Esophagus squamous epithelium (tissue), 5 donors: Measurements from ENCODE around the gene AIRE. TPM values are rescaled to one million over a fixed set of nuclear protein-coding genes. Genes with fewer than 3 reads are reported as not detected.

Experiments used
- DNase-seq: peaks from one replicate; lab custom pipeline; 2025; lab: John Stamatoyannopoulos, UW
- H3K27ac ChIP-seq, 4 donors: fragments of 200-600 bp; sonication (generic); one replicate each; pipeline ENCODE4 v1.5.1; 2016 to 2019; ENCODE audit warnings: mild to moderate bottlenecking in 1 of 4
- H3K27me3 ChIP-seq, 4 donors: fragments of 200-600 bp; sonication (generic); 1 replicate in 3 of 4; 2 replicates in 1 of 4; pipeline versions ENCODE4 v1.5.1 to v1.6.0; 2017 to 2021; ENCODE audit warnings: antibody characterized with exemption in 1 of 4
- H3K36me3 ChIP-seq, 3 donors: fragments of 200-600 bp; sonication (generic); one replicate each; pipeline ENCODE4 v1.5.1; 2016 to 2019
- H3K4me1 ChIP-seq, 3 donors: fragments of 200-600 bp; sonication (generic); one replicate each; pipeline ENCODE4 v1.5.1; 2017 to 2019
- H3K4me3 ChIP-seq, 4 donors: fragments of 200-600 bp; sonication (generic); 1 replicate in 3 of 4; 2 replicates in 1 of 4; pipeline ENCODE4 v1.5.1; 2016 to 2019; ENCODE audit warnings: mild to moderate bottlenecking in 2 of 4, moderate library complexity in 1 of 4
- H3K9me3 ChIP-seq, 3 donors: fragments of 200-600 bp; sonication (generic); one replicate each; pipeline ENCODE4 v1.5.1; 2016 to 2019
- POLR2A ChIP-seq, 4 donors: fragments of 450-650 bp; IDR thresholded peaks; one replicate each; pipeline ENCODE4 v1.6.1; 2017; ENCODE audit warnings: antibody characterized with exemption in 4 of 4, mild to moderate bottlenecking in 4 of 4, moderate library complexity in 3 of 4
- WGBS, 2 donors: methylation state at CpG; one replicate each; pipeline ENCODE4 v1.1.5; 2018; 5-methylcytosine and 5-hydroxymethylcytosine counted together
- intact Hi-C: fragments of 100-400 bp; cut with DNase I; formaldehyde crosslinking; loops from one replicate; pipeline ENCODE4 v1.15.0; 2022
- total RNA-seq, 4 donors: library from RNA; depleted of rRNA; stranded (reverse); fragments of >200 nt; gene quantifications; one replicate each; pipeline ENCODE4 v1.1.0, GENCODE V29; 2016
- TF ChIP-seq, protein P1 (sequence below), 6 experiments: fragments of 450-650 bp in 4 of 6; fragments of 200-600 bp in 2 of 6; sonication (generic) in 2 of 6; IDR thresholded peaks; one replicate each; pipeline ENCODE4 v1.5.1; 2016 to 2019; ENCODE audit warnings: antibody characterized with exemption in 6 of 6, mild to moderate bottlenecking in 4 of 6, moderate library complexity in 4 of 6
- donor health status: DM: yes; HTN: yes; CAD: no.

Gene AIRE
- total RNA-seq, 4 donors from 2014 or later, result not detected

GRCh38 chr21:44260066-44260465 lies 25.6 kb upstream of the AIRE start:
- Histone ChIP-seq H3K36me3 (no peaks in the 10 kb centered on the region), H3K27ac (no peak overlapping the region), H3K27me3 (peaks cover 0 to 48% (median 0%) of the 10 kb centered on the region in 4 donors), H3K9me3 (no peaks in the 10 kb centered on the region), H3K4me1 (peaks cover 0 to 6% (median 0%) of the 10 kb centered on the region in 3 donors), H3K4me3 (no peak overlapping the region)
- intact Hi-C loops, result no loop called here
- TF ChIP-seq, protein P1, sequence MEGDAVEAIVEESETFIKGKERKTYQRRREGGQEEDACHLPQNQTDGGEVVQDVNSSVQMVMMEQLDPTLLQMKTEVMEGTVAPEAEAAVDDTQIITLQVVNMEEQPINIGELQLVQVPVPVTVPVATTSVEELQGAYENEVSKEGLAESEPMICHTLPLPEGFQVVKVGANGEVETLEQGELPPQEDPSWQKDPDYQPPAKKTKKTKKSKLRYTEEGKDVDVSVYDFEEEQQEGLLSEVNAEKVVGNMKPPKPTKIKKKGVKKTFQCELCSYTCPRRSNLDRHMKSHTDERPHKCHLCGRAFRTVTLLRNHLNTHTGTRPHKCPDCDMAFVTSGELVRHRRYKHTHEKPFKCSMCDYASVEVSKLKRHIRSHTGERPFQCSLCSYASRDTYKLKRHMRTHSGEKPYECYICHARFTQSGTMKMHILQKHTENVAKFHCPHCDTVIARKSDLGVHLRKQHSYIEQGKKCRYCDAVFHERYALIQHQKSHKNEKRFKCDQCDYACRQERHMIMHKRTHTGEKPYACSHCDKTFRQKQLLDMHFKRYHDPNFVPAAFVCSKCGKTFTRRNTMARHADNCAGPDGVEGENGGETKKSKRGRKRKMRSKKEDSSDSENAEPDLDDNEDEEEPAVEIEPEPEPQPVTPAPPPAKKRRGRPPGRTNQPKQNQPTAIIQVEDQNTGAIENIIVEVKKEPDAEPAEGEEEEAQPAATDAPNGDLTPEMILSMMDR (IDR thresholded peaks at IDR 0.05), result no peak
- 66 to 70% methylated on average over 4 of the region's 4 CpGs for WGBS, 2 donors
- no peak for DNase-seq

- DNase-seq, result no peak
These were observed 24.7 kb upstream of the AIRE start for GRCh38 chr21:44260791-44261631.

GRCh38 chr21:44261675-44262295 lies 23.9 kb upstream of the AIRE start, which contains the start of gene DNMT3L:
DNMT3L (minus strand) TSS chr21:44261897; CDS start chr21:44261259, 638 bp downstream.
- intact Hi-C loops, result no loop called here
- no CpG with 5 or more reads among the region's 19 CpGs for WGBS, 2 donors
- H3K4me3 ChIP-seq, result no peak within 1 kb of the TSS
- no peak for DNase-seq
- H3K27ac ChIP-seq, result no peak within 1 kb of the TSS
- TF ChIP-seq POLR2A (IDR thresholded peaks at IDR 0.05), result no peak
- TF ChIP-seq, protein P1 (IDR thresholded peaks at IDR 0.05), result no peak
- H3K9me3 ChIP-seq, result no peaks in the 10 kb centered on the region
- H3K36me3 ChIP-seq, result no peaks in the 10 kb centered on the region
- peaks cover 0 to 40% (median 0%) of the 10 kb centered on the region in 4 donors for H3K27me3 ChIP-seq
- no peaks in the 10 kb centered on the region for H3K4me1 ChIP-seq

More at GRCh38 chr21:44260791-44261631, 24.7 kb upstream of the AIRE start:
- Histone ChIP-seq H3K9me3 (no peaks in the 10 kb centered on the region), H3K27ac (no peak overlapping the region), H3K4me3 (no peak overlapping the region), H3K4me1 (no peaks in the 10 kb centered on the region), H3K36me3 (no peaks in the 10 kb centered on the region), H3K27me3 (peaks cover 0 to 40% (median 0%) of the 10 kb centered on the region in 4 donors)
- intact Hi-C loops, result no loop called here
- WGBS, 2 donors, result 58 to 66% methylated on average over 8 of the region's 19 CpGs
- TF ChIP-seq, protein P1 (IDR thresholded peaks at IDR 0.05), result no peak
- no peak for TF ChIP-seq POLR2A (IDR thresholded peaks at IDR 0.05)

- TF ChIP-seq, protein P1 (IDR thresholded peaks at IDR 0.05), result no peak
- no peak for TF ChIP-seq POLR2A (IDR thresholded peaks at IDR 0.05)
- intact Hi-C loops, result no loop called here
- Histone ChIP-seq H3K9me3 (no peaks in the 10 kb centered on the region), H3K4me1 (no peaks in the 10 kb centered on the region), H3K27me3 (peaks cover 0 to 40% (median 0%) of the 10 kb centered on the region in 4 donors), H3K27ac (no peak overlapping the region), H3K36me3 (no peaks in the 10 kb centered on the region), H3K4me3 (no peak overlapping the region)
- 52 to 69% methylated on average over 5 to 9 of the region's 12 CpGs for WGBS, 2 donors
- DNase-seq, result no peak
These were observed 23.2 kb upstream of the AIRE start for GRCh38 chr21:44262338-44263056.
